Gastrocnemius medialis (tissue), 4 donors: ENCODE measurements around the gene SCNN1A. TPM values are rescaled to one million over a fixed set of nuclear protein-coding genes. Genes with fewer than 3 reads are reported as not detected.

Experiments used
- ATAC-seq, 2 donors: fragments of 150-250 bp; one replicate each; pipeline ENCODE4 v1.9.1; 2016
- DNase-seq, 2 donors: peaks; one replicate each; pipeline ENCODE4 v3.0.0-alpha.2; 2019
- H3K27ac ChIP-seq, 4 donors: fragments of 200-600 bp; sonication (generic); 1 replicate in 1 of 4; 2 replicates in 3 of 4; pipeline ENCODE4 v1.5.1; 2016 to 2018; ENCODE audit warnings: mild to moderate bottlenecking in 2 of 4, moderate library complexity in 1 of 4
- H3K27me3 ChIP-seq, 3 donors: fragments of 200-600 bp; sonication (generic) in 2 of 3; 1 replicate in 1 of 3; 2 replicates in 2 of 3; pipeline versions ENCODE4 v1.5.1 to v1.6.0; 2016 to 2019; ENCODE audit warnings: mild to moderate bottlenecking in 1 of 3, moderate library complexity in 1 of 3
- H3K36me3 ChIP-seq, 2 donors: fragments of 200-600 bp; sonication (generic) in 1 of 2; one replicate each; pipeline ENCODE4 v1.5.1; 2017 to 2018
- H3K4me1 ChIP-seq, 2 donors: fragments of 200-600 bp; sonication (generic) in 1 of 2; one replicate each; pipeline ENCODE4 v1.5.1; 2016 to 2017; ENCODE audit warnings: mild to moderate bottlenecking in 2 of 2
- H3K4me3 ChIP-seq, 4 donors: fragments of 200-600 bp; sonication (generic) in 3 of 4; 1 replicate in 1 of 4; 2 replicates in 3 of 4; pipeline ENCODE4 v1.5.1; 2016 to 2019; ENCODE audit warnings: mild to moderate bottlenecking in 2 of 4
- H3K9me3 ChIP-seq, 3 donors: fragments of 200-600 bp; sonication (generic) in 2 of 3; 1 replicate in 1 of 3; 2 replicates in 2 of 3; pipeline ENCODE4 v1.5.1; 2016 to 2019
- CTCF ChIP-seq, 5 experiments: fragments of 450-650 bp in 3 of 5; fragments of 200-600 bp in 2 of 5; sonication (generic) in 2 of 5; IDR thresholded peaks in 4 of 5; conservative IDR thresholded peaks in 1 of 5; 1 replicate in 4 of 5; 2 replicates in 1 of 5; pipeline ENCODE4 v1.5.1; 2016 to 2019; ENCODE audit warnings: antibody characterized with exemption in 5 of 5, mild to moderate bottlenecking in 3 of 5, moderate library complexity in 3 of 5
- POLR2A ChIP-seq, 2 donors: fragments of 450-650 bp; IDR thresholded peaks; one replicate each; pipeline ENCODE4 v1.6.1; 2017; ENCODE audit warnings: antibody characterized with exemption in 2 of 2, mild to moderate bottlenecking in 2 of 2, moderate library complexity in 2 of 2
- in situ Hi-C, 4 donors: fragments of 200-750 bp; cut with MboI; loops; one replicate each; pipeline versions ENCODE4 v1.15.0 to v1.8.0; 2017; ENCODE audit warnings: low sequenced_read_pairs in 4 of 4
- intact Hi-C: fragments of 100-400 bp; cut with DNase I; formaldehyde crosslinking; loops from one replicate; pipeline ENCODE4 v1.15.1; 2023; ENCODE audit warnings: low total_unique reads
- total RNA-seq, 4 donors: library from RNA; depleted of rRNA; stranded (reverse); fragments of >200 nt; gene quantifications; one replicate each; pipeline versions ENCODE4 v1.1.0 to v1.2.3, GENCODE V29; 2016

SCNN1A gene
- total RNA-seq, 4 donors from 2014 or later = 0.20 to 2.0 (median 0.38) TPM; not detected in 1

- no peaks in the 10 kb centered on the region for H3K27me3 ChIP-seq
- H3K27ac ChIP-seq = peak overlapping the region; percentile 14 to 63 (median 36)
- no peak overlapping the region for H3K4me3 ChIP-seq
- H3K9me3 ChIP-seq = no peaks in the 10 kb centered on the region
- no peak for TF ChIP-seq POLR2A (IDR thresholded peaks at IDR 0.05)
- peak in 1 of 5 experiments; percentile 28 for TF ChIP-seq CTCF (IDR thresholded peaks at IDR 0.05 in 4 of 5, conservative IDR thresholded peaks at IDR 0.05 in 1 of 5)
- peaks cover 27 to 28% of the 10 kb centered on the region in 2 donors for H3K4me1 ChIP-seq
- intact Hi-C loops (no loop called here), in situ Hi-C loops (loop anchor here in 2 of 4 donors (5.0 kb wide), 2 partner anchors 39 to 44 kb away; no protein-coding TSS in a partner anchor)
- no peaks in the 10 kb centered on the region for H3K36me3 ChIP-seq
- DNase-seq = peak in 1 of 2 donors; percentile 66
- peak; percentile 43 to 70 for ATAC-seq
Measured at GRCh38 chr12:6376079-6376869, 911 bp upstream of the SCNN1A start.

DNA sequence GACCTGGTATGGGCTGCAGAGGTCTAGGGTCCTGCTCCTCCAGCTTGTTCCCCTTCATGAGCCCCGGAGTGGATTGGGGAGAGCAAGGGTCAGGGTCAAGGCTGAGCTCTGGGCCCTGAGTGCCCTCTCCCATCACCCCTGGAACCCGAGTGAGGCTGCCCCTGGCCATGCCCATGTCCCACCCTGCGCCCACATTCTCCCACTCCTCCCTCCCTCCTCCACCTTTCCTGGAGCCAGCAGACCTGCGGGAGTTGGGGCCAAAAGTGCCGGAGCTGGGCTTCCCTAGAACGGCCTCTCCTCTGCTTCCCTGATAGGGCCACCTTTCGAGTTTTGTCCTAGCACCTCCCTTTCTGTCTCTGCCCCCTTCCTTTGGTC, 590 bp downstream of the SCNN1A start:
- Histone ChIP-seq H3K27ac (no peak overlapping the region), H3K27me3 (no peaks in the 10 kb centered on the region), H3K4me1 (peaks cover 27 to 28% of the 10 kb centered on the region in 2 donors), H3K36me3 (no peaks in the 10 kb centered on the region), H3K9me3 (no peaks in the 10 kb centered on the region), H3K4me3 (no peak overlapping the region)
- in situ Hi-C loops = loop anchor here in 2 of 4 donors (5.0 kb wide), 2 partner anchors 37 to 42 kb away; no protein-coding TSS in a partner anchor
- ATAC-seq (no peak), DNase-seq (no peak)
- intact Hi-C loops = no loop called here
- no peak for TF ChIP-seq POLR2A (IDR thresholded peaks at IDR 0.05)
- no peak for TF ChIP-seq CTCF (IDR thresholded peaks at IDR 0.05 in 4 of 5, conservative IDR thresholded peaks at IDR 0.05 in 1 of 5)

- intact Hi-C loops = no loop called here
- Histone ChIP-seq H3K4me3 (no peak overlapping the region), H3K36me3 (no peaks in the 10 kb centered on the region), H3K9me3 (no peaks in the 10 kb centered on the region), H3K27ac (no peak overlapping the region), H3K4me1 (peaks cover 27 to 28% of the 10 kb centered on the region in 2 donors), H3K27me3 (no peaks in the 10 kb centered on the region)
- TF ChIP-seq CTCF (IDR thresholded peaks at IDR 0.05 in 4 of 5, conservative IDR thresholded peaks at IDR 0.05 in 1 of 5) (no peak), POLR2A (IDR thresholded peaks at IDR 0.05) (no peak)
- no peak for ATAC-seq
- in situ Hi-C loops = no loop called here
- DNase-seq = no peak
Measured at GRCh38 chr12:6374028-6374785, 1.2 kb downstream of the SCNN1A start.

DNA sequence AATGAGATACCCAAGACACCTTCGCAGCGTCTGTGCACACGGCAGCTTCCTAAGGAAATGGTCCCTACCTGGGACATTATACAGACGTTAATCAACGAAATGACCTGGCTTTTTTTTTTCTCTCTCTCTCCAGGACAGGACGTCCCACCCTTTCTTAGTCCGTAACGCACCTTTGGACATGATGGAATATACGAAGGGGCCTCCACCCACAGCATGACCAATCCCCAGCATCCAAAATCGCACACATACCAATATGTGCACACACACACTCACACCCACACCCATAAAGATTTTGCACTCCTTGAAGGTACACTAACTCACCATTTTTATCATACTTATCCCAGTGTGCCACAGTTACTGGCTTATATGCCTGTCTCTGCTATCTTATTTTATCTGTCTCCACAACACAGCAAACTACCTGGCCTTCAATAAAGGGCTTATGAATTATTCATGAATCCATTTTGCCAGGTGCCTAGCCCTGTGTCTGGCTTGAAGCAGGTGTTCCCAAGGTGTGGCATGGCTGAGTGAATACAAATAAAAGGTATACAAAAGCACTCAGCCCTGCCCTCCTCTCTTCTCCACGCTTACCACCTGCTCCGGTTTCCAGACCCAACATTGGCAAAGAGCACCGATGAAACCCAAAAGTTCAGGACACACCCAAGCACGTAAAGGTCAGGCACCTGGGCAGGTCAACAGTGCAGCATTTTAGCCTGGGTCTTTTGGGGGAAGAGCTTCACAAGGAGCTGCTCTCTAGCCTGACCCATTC, 2.2 kb downstream of the SCNN1A start:
- in situ Hi-C loops = no loop called here
- Histone ChIP-seq H3K4me1 (peaks cover 34 to 35% of the 10 kb centered on the region in 2 donors), H3K27me3 (no peaks in the 10 kb centered on the region), H3K9me3 (no peaks in the 10 kb centered on the region), H3K27ac (peak overlapping the region in 3 of 4 donors; percentile 36 to 58 (median 40)), H3K4me3 (no peak overlapping the region), H3K36me3 (no peaks in the 10 kb centered on the region)
- TF ChIP-seq CTCF (IDR thresholded peaks at IDR 0.05 in 4 of 5, conservative IDR thresholded peaks at IDR 0.05 in 1 of 5) (no peak), POLR2A (IDR thresholded peaks at IDR 0.05) (no peak)
- intact Hi-C loops = no loop called here
- ATAC-seq (no peak), DNase-seq (no peak)
